Caco-2 (cell line): ENCODE results near the gene ROGDI. TPM values are rescaled to one million over a fixed set of nuclear protein-coding genes. Genes with fewer than 3 reads are reported as not detected.

Experiments
- BruUV-seq: library from RNA; stranded (reverse); fragments of 400-500 nt; replicated peaks from 2 replicates; lab custom pipeline; 2021; lab: Mats Ljungman, UMichigan
- CTCF ChIA-PET: fragments of 300-600 bp; sonication (Branson Sonifier 250); formaldehyde crosslinking; loops from one replicate; lab custom pipeline; 2022; ENCODE audit warnings: antibody characterized with exemption; lab: Charles Lee
- POLR2A ChIA-PET: fragments of 300-600 bp; sonication (Branson Sonifier 250); formaldehyde crosslinking; loops from one replicate; lab custom pipeline; 2022; ENCODE audit warnings: antibody characterized with exemption; lab: Charles Lee
- DNase-seq, 2 experiments: peaks; one replicate each; pipeline versions ENCODE4 v3.0.0 to v3.0.0-alpha.2; 2020 to 2022
- H3K27me3 ChIP-seq: replicated peaks from 2 replicates; pipeline ENCODE4 v1.6.0; 2011; ENCODE audit warnings: low read length; ENCODE audit not compliant: control insufficient read depth, insufficient read depth
- H3K36me3 ChIP-seq: 2 replicates; pipeline ENCODE4 v1.5.1; 2011; ENCODE audit warnings: low read length; ENCODE audit not compliant: control insufficient read depth, insufficient read depth
- H3K4me1 ChIP-seq: fragments of 250-450 bp; sonication (Bioruptor Pico); 2 replicates; pipeline ENCODE4 v1.5.1; 2020; ENCODE audit warnings: mild to moderate bottlenecking
- H3K4me3 ChIP-seq: 2 replicates; pipeline ENCODE4 v1.5.1; 2011; ENCODE audit warnings: low read depth, mild to moderate bottlenecking, control low read depth, low read length
- H3K9me3 ChIP-seq: fragments of 250-450 bp; sonication (Bioruptor Pico); 2 replicates; pipeline ENCODE4 v1.5.1; 2020; ENCODE audit warnings: mild to moderate bottlenecking, moderate library complexity
- H3K27ac Mint-ChIP-seq: one replicate; pipeline ENCODE4 v1.8.0; 2022; ENCODE audit warnings: mixed read lengths; ENCODE audit not compliant: unreplicated experiment
- H3K27me3 Mint-ChIP-seq: one replicate; pipeline ENCODE4 v1.8.0; 2022; ENCODE audit warnings: mixed read lengths; ENCODE audit not compliant: insufficient read depth, unreplicated experiment
- H3K36me3 Mint-ChIP-seq: one replicate; pipeline ENCODE4 v1.8.0; 2022; ENCODE audit warnings: mild to moderate bottlenecking, mixed read lengths; ENCODE audit not compliant: insufficient read depth, unreplicated experiment
- H3K4me1 Mint-ChIP-seq: one replicate; pipeline ENCODE4 v1.8.0; 2022; ENCODE audit warnings: low read depth, mixed read lengths; ENCODE audit not compliant: unreplicated experiment
- H3K4me3 Mint-ChIP-seq: one replicate; pipeline ENCODE4 v1.8.0; 2022; ENCODE audit warnings: mild to moderate bottlenecking, moderate library complexity, mixed read lengths; ENCODE audit not compliant: unreplicated experiment
- H3K9me3 Mint-ChIP-seq: one replicate; pipeline ENCODE4 v1.8.0; 2022; ENCODE audit warnings: mixed read lengths; ENCODE audit not compliant: unreplicated experiment
- intact Hi-C: fragments of 100-400 bp; cut with micrococcal nuclease; formaldehyde crosslinking; loops from one replicate; pipeline ENCODE4 v1.10.0; 2022; ENCODE audit not compliant: unreplicated experiment
- total RNA-seq: library from RNA; stranded (reverse); gene quantifications from 2 replicates; pipeline ENCODE4 v1.2.3, GENCODE V29; 2022
- TF ChIP-seq, protein P1 (sequence below), 2 experiments: fragments of 200-600 bp in 1 of 2; IDR thresholded peaks; 1 replicate in 1 of 2; 2 replicates in 1 of 2; pipeline versions ENCODE4 v1.5.1 to v1.8.0; 2011 to 2022; ENCODE audit warnings: antibody characterized with exemption in 1 of 2, control low read depth in 1 of 2, inconsistent platforms in 1 of 2, low read depth in 1 of 2, low read length in 1 of 2, mild to moderate bottlenecking in 1 of 2, moderate library complexity in 1 of 2; ENCODE audit not compliant: insufficient read depth in 1 of 2, severe bottlenecking in 1 of 2, unreplicated experiment in 1 of 2

ROGDI gene
- total RNA-seq, 1 experiment from 2014 or later = 18.2 TPM

GRCh38 chr16:4847774-4848587 lies 45.5 kb upstream of the ROGDI start:
- TF ChIP-seq, protein P1, sequence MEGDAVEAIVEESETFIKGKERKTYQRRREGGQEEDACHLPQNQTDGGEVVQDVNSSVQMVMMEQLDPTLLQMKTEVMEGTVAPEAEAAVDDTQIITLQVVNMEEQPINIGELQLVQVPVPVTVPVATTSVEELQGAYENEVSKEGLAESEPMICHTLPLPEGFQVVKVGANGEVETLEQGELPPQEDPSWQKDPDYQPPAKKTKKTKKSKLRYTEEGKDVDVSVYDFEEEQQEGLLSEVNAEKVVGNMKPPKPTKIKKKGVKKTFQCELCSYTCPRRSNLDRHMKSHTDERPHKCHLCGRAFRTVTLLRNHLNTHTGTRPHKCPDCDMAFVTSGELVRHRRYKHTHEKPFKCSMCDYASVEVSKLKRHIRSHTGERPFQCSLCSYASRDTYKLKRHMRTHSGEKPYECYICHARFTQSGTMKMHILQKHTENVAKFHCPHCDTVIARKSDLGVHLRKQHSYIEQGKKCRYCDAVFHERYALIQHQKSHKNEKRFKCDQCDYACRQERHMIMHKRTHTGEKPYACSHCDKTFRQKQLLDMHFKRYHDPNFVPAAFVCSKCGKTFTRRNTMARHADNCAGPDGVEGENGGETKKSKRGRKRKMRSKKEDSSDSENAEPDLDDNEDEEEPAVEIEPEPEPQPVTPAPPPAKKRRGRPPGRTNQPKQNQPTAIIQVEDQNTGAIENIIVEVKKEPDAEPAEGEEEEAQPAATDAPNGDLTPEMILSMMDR (IDR thresholded peaks at IDR 0.05; ENCODE audit: insufficient read depth in 1 of 2, low read depth in 1 of 2, low read length in 1 of 2, severe bottlenecking in 1 of 2, unreplicated experiment in 1 of 2) = no peak
- Histone ChIP-seq H3K27me3 (no peaks in the 10 kb centered on the region), H3K9me3 (no peaks in the 10 kb centered on the region), H3K36me3 (no peaks in the 10 kb centered on the region), H3K4me3 (peak overlapping the region; percentile 97), H3K4me1 (peaks cover 15% of the 10 kb centered on the region)
- H3K4me1 Mint-ChIP-seq = peaks cover 8% of the 10 kb centered on the region
- H3K4me3 Mint-ChIP-seq = peak overlapping the region; percentile 82
- CTCF ChIA-PET = no interaction called here
- no TSS peak for BruUV-seq
- H3K27me3 Mint-ChIP-seq = no peaks in the 10 kb centered on the region
- no peak overlapping the region for H3K27ac Mint-ChIP-seq
- intact Hi-C loops = loop anchor here (1.0 to 5.0 kb wide), 2 partner anchors 89 to 108 kb away; partner anchors contain the start of gene PPL
- peaks cover 44% of the 10 kb centered on the region for H3K36me3 Mint-ChIP-seq
- DNase-seq = peak in 1 of 2 experiments; percentile 48
- no peaks in the 10 kb centered on the region for H3K9me3 Mint-ChIP-seq
- POLR2A ChIA-PET = interaction anchor here (0.6 to 1.7 kb wide), 3 partner anchors 46 to 97 kb away, joined by 3 to 6 read pairs (median 5); partner anchors contain the start of gene ROGDI

- Mint-ChIP-seq H3K4me1 (peaks cover 8% of the 10 kb centered on the region), H3K27ac (peak within 1 kb of the TSS; percentile 36), H3K36me3 (peaks cover 46% of the 10 kb centered on the region), H3K27me3 (no peaks in the 10 kb centered on the region), H3K4me3 (peak within 1 kb of the TSS; percentile 82), H3K9me3 (no peaks in the 10 kb centered on the region)
- peak within 1 kb of the TSS; percentile 97 for H3K4me3 ChIP-seq
- DNase-seq = peak; percentile 97 to 99
- H3K36me3 ChIP-seq = no peaks in the 10 kb centered on the region
- H3K9me3 ChIP-seq = no peaks in the 10 kb centered on the region
- TF ChIP-seq, protein P1 (IDR thresholded peaks at IDR 0.05; ENCODE audit: insufficient read depth in 1 of 2, low read depth in 1 of 2, low read length in 1 of 2, severe bottlenecking in 1 of 2, unreplicated experiment in 1 of 2) = no peak
- no TSS peak for BruUV-seq
- POLR2A ChIA-PET = interaction anchor here (0.6 to 1.7 kb wide), 3 partner anchors 45 to 97 kb away, joined by 3 to 6 read pairs (median 5); partner anchors contain the start of gene ROGDI
- intact Hi-C loops = loop anchor here (1.0 to 5.0 kb wide), 2 partner anchors 90 to 109 kb away; partner anchors contain the start of gene PPL
- H3K27me3 ChIP-seq = no peaks in the 10 kb centered on the region
- H3K4me1 ChIP-seq = peaks cover 13% of the 10 kb centered on the region
- CTCF ChIA-PET = interaction anchor here (0.7 to 1.1 kb wide), 2 partner anchors 89 to 109 kb away, joined by 3 read pairs; no protein-coding TSS in a partner anchor
Observed at GRCh38 chr16:4846901-4847773, 44.7 kb upstream of the ROGDI start, which contains the start of the genes GLYR1 and UBN1. GLYR1 (minus strand) TSS chr16:4847288; CDS start chr16:4847265, 23 bp downstream. UBN1 (plus strand) TSS chr16:4847481; CDS start chr16:4852918, 5,437 bp downstream.
